OCI-LY7 (cell line): Measurements from ENCODE around the gene SETBP1.

ENCODE experiments used
- CTCF ChIP-seq: fragments of 200-600 bp; sonication (generic); conservative IDR thresholded peaks from 2 replicates; pipeline ENCODE4 v1.5.1; 2014; ENCODE audit warnings: mild to moderate bottlenecking, antibody characterized with exemption, low read length, moderate library complexity, mixed read lengths
- EZH2phosphoT487 ChIP-seq: fragments of 200-600 bp; sonication (generic); IDR thresholded peaks from 2 replicates; pipeline ENCODE4 v1.6.1; 2018; ENCODE audit warnings: low read depth, borderline replicate concordance, mild to moderate bottlenecking, mixed run types, antibody characterized with exemption, low read length, moderate library complexity, mixed read lengths

- TF ChIP-seq CTCF (no peak), EZH2phosphoT487 (no peak)
These were observed 110.8 kb downstream of the SETBP1 start for GRCh38 chr18:44791520-44791919.
